Esophagus squamous epithelium (tissue), 5 donors: ENCODE results near the gene TTC17. TPM values are rescaled to one million over a fixed set of nuclear protein-coding genes. Genes with fewer than 3 reads are reported as not detected.

Experiments used
- DNase-seq: peaks from one replicate; lab custom pipeline; 2025; lab: John Stamatoyannopoulos, UW
- H3K27ac ChIP-seq, 4 donors: fragments of 200-600 bp; sonication (generic); one replicate each; pipeline ENCODE4 v1.5.1; 2016 to 2019; ENCODE audit warnings: mild to moderate bottlenecking in 1 of 4
- H3K27me3 ChIP-seq, 4 donors: fragments of 200-600 bp; sonication (generic); 1 replicate in 3 of 4; 2 replicates in 1 of 4; pipeline versions ENCODE4 v1.5.1 to v1.6.0; 2017 to 2021; ENCODE audit warnings: antibody characterized with exemption in 1 of 4
- H3K36me3 ChIP-seq, 3 donors: fragments of 200-600 bp; sonication (generic); one replicate each; pipeline ENCODE4 v1.5.1; 2016 to 2019
- H3K4me1 ChIP-seq, 3 donors: fragments of 200-600 bp; sonication (generic); one replicate each; pipeline ENCODE4 v1.5.1; 2017 to 2019
- H3K4me3 ChIP-seq, 4 donors: fragments of 200-600 bp; sonication (generic); 1 replicate in 3 of 4; 2 replicates in 1 of 4; pipeline ENCODE4 v1.5.1; 2016 to 2019; ENCODE audit warnings: mild to moderate bottlenecking in 2 of 4, moderate library complexity in 1 of 4
- H3K9me3 ChIP-seq, 3 donors: fragments of 200-600 bp; sonication (generic); one replicate each; pipeline ENCODE4 v1.5.1; 2016 to 2019
- POLR2A ChIP-seq, 4 donors: fragments of 450-650 bp; IDR thresholded peaks; one replicate each; pipeline ENCODE4 v1.6.1; 2017; ENCODE audit warnings: antibody characterized with exemption in 4 of 4, mild to moderate bottlenecking in 4 of 4, moderate library complexity in 3 of 4
- WGBS, 2 donors: methylation state at CpG; one replicate each; pipeline ENCODE4 v1.1.5; 2018; 5-methylcytosine and 5-hydroxymethylcytosine counted together
- intact Hi-C: fragments of 100-400 bp; cut with DNase I; formaldehyde crosslinking; loops from one replicate; pipeline ENCODE4 v1.15.0; 2022
- total RNA-seq, 4 donors: library from RNA; depleted of rRNA; stranded (reverse); fragments of >200 nt; gene quantifications; one replicate each; pipeline ENCODE4 v1.1.0, GENCODE V29; 2016
- TF ChIP-seq, protein P1 (sequence below), 6 experiments: fragments of 450-650 bp in 4 of 6; fragments of 200-600 bp in 2 of 6; sonication (generic) in 2 of 6; IDR thresholded peaks; one replicate each; pipeline ENCODE4 v1.5.1; 2016 to 2019; ENCODE audit warnings: antibody characterized with exemption in 6 of 6, mild to moderate bottlenecking in 4 of 6, moderate library complexity in 4 of 6
- donor health status: DM: yes; HTN: yes; CAD: no.

TTC17 gene
- total RNA-seq, 4 donors from 2014 or later: 37.5 to 106 (median 55.9) TPM

DNA sequence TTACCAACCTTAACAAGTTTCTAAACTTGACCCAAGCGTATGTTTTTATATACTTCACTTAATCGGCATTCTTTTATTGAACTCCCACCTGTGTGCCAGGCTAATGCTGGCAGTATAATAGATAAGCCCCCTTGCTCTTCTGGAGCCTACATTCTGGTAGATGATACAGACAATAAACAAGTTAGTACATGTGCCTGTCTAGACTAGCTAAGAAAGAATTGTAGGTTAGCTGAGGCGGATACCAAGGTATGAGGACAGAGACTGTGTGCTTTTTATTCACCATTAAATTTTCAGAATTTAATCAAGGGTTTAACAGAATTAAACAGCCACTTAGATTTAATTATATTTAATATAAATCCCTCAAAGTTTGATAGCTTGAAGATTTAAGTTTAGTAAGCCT is 45.7 kb downstream of the TTC17 start:
- intact Hi-C loops: no loop called here
- Histone ChIP-seq H3K9me3 (no peaks in the 10 kb centered on the region), H3K27ac (peak overlapping the region in 3 of 4 donors; percentile 52 to 70 (median 66)), H3K4me1 (peaks cover 0 to 21% (median 0%) of the 10 kb centered on the region in 3 donors), H3K27me3 (no peaks in the 10 kb centered on the region), H3K36me3 (peaks cover 7 to 99% (median 14%) of the 10 kb centered on the region in 3 donors), H3K4me3 (no peak overlapping the region)
- DNase-seq: no peak
- TF ChIP-seq, protein P1, sequence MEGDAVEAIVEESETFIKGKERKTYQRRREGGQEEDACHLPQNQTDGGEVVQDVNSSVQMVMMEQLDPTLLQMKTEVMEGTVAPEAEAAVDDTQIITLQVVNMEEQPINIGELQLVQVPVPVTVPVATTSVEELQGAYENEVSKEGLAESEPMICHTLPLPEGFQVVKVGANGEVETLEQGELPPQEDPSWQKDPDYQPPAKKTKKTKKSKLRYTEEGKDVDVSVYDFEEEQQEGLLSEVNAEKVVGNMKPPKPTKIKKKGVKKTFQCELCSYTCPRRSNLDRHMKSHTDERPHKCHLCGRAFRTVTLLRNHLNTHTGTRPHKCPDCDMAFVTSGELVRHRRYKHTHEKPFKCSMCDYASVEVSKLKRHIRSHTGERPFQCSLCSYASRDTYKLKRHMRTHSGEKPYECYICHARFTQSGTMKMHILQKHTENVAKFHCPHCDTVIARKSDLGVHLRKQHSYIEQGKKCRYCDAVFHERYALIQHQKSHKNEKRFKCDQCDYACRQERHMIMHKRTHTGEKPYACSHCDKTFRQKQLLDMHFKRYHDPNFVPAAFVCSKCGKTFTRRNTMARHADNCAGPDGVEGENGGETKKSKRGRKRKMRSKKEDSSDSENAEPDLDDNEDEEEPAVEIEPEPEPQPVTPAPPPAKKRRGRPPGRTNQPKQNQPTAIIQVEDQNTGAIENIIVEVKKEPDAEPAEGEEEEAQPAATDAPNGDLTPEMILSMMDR (IDR thresholded peaks at IDR 0.05): no peak
- no peak for TF ChIP-seq POLR2A (IDR thresholded peaks at IDR 0.05)
- WGBS, 2 donors: 72 to 80% methylated on average over 3 of the region's 3 CpGs

DNA sequence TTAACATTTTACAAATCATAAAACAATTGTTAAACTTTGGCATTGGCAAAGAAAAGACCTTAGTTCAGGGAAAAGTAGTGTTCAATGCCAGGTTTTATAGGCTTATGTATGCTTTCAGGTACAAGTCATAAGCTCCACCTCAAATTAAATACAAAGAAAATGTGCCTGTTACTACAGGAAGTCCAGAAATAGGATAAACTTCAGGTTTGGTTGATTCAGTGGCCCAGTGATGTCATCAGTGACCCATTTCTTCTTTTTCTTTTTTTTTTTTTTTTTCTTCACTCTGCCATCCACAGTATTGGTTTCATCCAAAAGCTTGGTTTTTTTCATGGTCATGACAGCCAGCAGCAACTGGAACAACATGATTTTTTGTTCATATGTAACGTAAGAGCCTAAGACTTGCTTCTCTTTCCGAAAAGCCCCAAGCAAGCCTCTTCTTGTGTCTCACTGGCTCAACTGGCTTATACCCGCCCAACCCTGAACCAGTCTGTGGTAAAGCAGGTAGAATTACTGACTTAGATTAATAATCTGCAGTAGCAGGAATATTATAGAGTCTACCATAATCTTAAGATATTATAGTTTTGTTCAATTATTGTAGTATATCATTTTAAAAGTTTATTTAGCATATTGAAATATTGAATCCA is 46.2 kb downstream of the TTC17 start:
- Histone ChIP-seq H3K4me3 (no peak overlapping the region), H3K9me3 (no peaks in the 10 kb centered on the region), H3K27me3 (no peaks in the 10 kb centered on the region), H3K27ac (peak overlapping the region in 3 of 4 donors; percentile 52 to 70 (median 66)), H3K36me3 (peaks cover 7 to 99% (median 14%) of the 10 kb centered on the region in 3 donors), H3K4me1 (peaks cover 0 to 21% (median 0%) of the 10 kb centered on the region in 3 donors)
- intact Hi-C loops: no loop called here
- 59 to 62% methylated on average over 3 of the region's 3 CpGs for WGBS, 2 donors
- no peak for TF ChIP-seq POLR2A (IDR thresholded peaks at IDR 0.05)
- TF ChIP-seq, protein P1 (IDR thresholded peaks at IDR 0.05): no peak
- DNase-seq: no peak

DNA sequence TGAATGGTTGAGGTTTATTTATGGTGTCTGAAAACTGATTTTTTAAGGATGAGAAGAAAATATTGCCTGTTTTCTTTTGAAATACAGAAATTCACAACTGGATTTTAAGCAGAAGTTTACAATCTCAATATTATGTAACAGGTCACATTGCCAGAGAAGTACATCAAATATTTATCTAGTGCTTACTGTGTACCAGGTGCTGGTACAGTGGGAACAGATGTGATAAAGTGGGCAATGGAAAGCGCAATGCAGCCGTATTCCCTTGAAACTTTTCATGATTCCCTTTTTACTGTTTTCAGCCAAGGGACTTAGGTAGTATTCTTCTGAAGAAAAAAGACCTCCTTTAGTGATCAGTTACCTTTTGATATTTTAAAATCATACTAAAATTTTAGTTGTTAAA is 49.6 kb downstream of the TTC17 start:
- H3K36me3 ChIP-seq: peaks cover 7 to 99% (median 14%) of the 10 kb centered on the region in 3 donors
- H3K27ac ChIP-seq: no peak overlapping the region
- DNase-seq: no peak
- H3K4me3 ChIP-seq: no peak overlapping the region
- no peaks in the 10 kb centered on the region for H3K27me3 ChIP-seq
- TF ChIP-seq, protein P1 (IDR thresholded peaks at IDR 0.05): no peak
- no peak for TF ChIP-seq POLR2A (IDR thresholded peaks at IDR 0.05)
- intact Hi-C loops: no loop called here
- peaks cover 0 to 21% (median 0%) of the 10 kb centered on the region in 3 donors for H3K4me1 ChIP-seq
- no peaks in the 10 kb centered on the region for H3K9me3 ChIP-seq
- 86 to 89% methylated on average over 2 of the region's 2 CpGs for WGBS, 2 donors

DNA sequence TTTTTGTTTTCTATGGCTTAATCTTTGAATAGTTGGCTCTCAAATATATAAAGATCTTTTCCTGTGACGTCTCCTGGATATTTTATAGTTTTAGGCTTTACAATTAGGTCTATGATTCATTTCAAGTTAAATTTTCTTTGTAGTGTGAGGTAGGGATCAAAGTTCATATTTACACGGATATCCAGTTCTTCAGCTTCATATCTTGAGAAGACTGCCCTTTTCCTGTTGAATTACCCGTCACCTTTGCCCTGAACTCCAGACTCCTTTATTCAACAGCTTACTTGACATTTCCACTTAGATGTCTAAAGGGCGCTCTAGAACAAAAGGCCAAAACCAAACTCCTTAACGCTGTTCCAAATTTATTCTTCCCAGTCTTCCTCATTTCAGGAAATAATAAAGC is 51.7 kb downstream of the TTC17 start:
- Histone ChIP-seq H3K27me3 (no peaks in the 10 kb centered on the region), H3K4me3 (no peak overlapping the region), H3K4me1 (peaks cover 0 to 5% (median 0%) of the 10 kb centered on the region in 3 donors), H3K27ac (no peak overlapping the region), H3K9me3 (no peaks in the 10 kb centered on the region), H3K36me3 (peaks cover 7 to 100% (median 22%) of the 10 kb centered on the region in 3 donors)
- DNase-seq: no peak
- intact Hi-C loops: loop anchor here (10.0 kb wide), 1 partner anchor 86 kb away; no protein-coding TSS in a partner anchor
- 69 to 70% methylated on average over 5 of the region's 5 CpGs for WGBS, 2 donors
- TF ChIP-seq, protein P1 (IDR thresholded peaks at IDR 0.05): no peak
- no peak for TF ChIP-seq POLR2A (IDR thresholded peaks at IDR 0.05)

DNA sequence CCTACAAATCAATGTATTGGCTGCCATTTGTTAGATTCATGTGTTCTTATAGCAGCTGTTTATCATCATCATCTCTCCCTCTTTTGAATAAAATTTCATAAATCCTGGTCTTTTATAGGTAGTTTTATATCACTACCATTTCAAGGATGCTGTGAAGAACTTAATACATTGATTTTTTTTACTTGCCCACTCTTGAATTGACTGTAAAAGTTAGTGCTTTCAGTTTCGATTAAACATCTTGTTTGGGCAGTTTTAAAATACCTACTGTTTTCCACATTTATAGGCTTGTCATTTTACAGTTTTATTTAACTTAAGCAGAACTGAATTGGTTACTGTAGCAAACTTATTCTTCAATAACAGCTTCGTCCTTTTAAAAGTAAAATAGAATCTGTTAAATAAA is 59.5 kb downstream of the TTC17 start:
- intact Hi-C loops: loop anchor here (10.0 kb wide), 1 partner anchor 93 kb away; no protein-coding TSS in a partner anchor
- no peak overlapping the region for H3K4me3 ChIP-seq
- H3K9me3 ChIP-seq: no peaks in the 10 kb centered on the region
- TF ChIP-seq POLR2A (IDR thresholded peaks at IDR 0.05): no peak
- TF ChIP-seq, protein P1 (IDR thresholded peaks at IDR 0.05): no peak
- no peaks in the 10 kb centered on the region for H3K27me3 ChIP-seq
- H3K27ac ChIP-seq: no peak overlapping the region
- H3K4me1 ChIP-seq: no peaks in the 10 kb centered on the region
- DNase-seq: no peak
- 73 to 77% methylated on average over 2 of the region's 2 CpGs for WGBS, 2 donors
- H3K36me3 ChIP-seq: peaks cover 0 to 69% (median 9%) of the 10 kb centered on the region in 3 donors
